Dedifferentiated amniotic fluid mesenchymal stem cell (primary cell): Measurements from ENCODE around the gene RGP1.
A peak's percentile ranks its signal among the peaks of the same experiment; 100 is the strongest.

Experiments
- DNase-seq: peaks from one replicate; pipeline ENCODE4 v3.0.0-alpha.2; 2016; ENCODE audit errors: extremely low spot score

Gene RGP1

DNA sequence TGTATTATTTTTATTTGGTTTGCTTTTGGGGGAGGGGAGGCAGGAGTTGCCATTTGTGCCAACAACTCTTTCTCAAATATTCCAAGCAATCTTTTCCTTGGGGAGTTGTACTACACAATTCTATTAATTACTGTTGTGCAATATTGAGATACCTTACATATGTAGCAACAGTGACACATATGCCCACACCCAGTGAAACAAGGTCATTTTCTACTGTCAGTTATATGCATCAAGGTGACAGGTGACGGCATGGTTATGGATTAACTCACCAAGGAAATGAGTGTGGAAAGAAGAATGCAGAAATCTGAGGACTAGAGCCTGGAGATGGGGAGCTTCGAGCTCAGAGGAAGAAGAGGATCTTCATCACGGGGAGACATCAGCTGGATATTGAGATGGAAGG lies 22.9 kb downstream of the RGP1 start:
- no peak for DNase-seq

DNA sequence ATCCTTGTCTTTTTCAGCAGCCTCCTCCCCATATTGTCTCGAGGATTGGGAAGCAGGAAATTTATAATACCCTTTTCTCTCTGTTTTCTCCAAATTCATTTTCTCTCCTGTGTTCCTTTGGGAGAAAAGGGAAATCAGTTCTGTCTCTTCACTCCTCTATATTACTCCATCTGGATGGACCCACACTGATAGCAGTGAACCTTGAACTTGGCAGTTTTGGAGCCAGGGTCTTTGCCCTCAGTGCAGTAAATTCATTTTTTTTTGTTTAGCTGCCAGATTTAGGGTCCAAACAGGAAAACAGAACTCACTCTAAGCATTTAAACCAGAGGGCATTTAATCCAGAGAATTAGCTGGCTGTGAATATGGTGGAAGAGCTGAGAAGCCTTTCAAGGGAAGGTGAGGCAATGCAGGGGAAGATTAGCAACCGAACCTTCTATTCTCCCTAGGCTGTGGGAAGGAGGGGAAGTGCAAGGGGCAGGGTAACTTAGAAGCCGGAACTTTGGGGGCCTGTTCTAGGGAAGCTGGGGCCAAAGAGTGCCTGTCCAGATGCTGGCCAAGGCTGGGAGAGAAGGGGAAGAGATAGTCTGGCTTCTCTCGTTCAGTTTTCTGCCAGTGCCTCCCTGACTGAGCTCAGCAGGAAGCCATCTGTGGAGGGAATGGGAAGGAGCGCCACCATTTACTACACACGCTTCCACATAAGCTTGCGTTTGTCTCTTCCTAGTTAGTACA lies 26.0 kb downstream of the RGP1 start:
- DNase-seq = no peak

DNA sequence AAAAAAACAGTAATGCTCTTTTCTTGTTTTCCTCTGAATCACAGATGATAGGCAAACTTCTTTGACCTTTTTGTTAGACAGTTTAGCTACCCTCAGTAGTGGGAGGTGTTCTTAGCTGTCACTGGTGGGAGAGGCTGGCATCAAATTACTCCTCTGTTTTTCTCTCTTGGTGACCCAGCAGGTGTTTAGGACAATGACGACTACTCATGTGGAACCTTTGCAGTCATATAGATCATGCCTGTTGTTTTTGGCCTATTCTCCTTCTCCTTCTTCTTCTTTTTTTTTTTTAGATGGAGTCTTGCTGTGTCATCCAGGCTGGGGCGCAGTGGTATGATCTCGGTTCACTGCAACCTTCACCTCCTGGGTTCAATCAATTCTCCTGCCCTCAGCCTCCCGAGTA lies 26.9 kb downstream of the RGP1 start:
- DNase-seq = no peak

DNA sequence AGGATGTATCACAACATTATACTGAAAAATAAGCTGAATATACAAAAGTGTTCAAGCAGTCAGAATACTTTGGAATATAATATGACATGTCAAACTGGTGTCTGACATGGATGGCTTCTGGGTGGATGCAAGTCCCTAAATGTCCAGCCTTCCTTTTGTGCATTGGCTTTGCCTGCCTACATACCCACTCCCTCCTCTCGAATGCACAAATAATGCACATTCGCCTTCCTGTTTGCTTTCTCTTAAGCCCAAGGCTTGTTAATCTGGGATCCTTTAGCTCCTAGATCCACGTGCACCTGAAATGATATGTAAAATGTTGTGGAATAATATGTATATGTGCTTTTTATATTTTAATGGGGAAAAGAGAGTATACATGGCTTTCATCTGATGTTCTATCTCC lies 29.4 kb downstream of the RGP1 start:
- DNase-seq = no peak

DNA sequence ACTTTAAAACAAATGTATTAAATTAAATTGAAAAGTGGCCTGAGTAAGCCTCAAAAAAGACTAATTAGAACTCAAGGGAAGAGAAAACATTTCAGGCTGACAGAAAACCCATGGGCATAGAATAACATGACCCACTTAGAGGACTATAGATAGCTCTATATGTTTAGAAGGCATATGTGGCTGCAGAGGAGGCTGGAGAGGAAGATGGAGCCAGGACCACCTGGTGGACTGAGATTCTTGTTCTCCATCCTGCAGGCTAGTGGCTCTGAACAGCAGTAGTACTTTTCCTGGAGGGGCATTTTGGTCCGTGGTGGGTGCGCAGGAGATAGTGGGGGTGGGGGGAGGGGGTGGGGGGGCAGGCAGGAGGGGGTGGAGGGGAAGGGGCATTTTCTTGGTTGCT lies 32.0 kb downstream of the RGP1 start:
- DNase-seq = no peak

DNA sequence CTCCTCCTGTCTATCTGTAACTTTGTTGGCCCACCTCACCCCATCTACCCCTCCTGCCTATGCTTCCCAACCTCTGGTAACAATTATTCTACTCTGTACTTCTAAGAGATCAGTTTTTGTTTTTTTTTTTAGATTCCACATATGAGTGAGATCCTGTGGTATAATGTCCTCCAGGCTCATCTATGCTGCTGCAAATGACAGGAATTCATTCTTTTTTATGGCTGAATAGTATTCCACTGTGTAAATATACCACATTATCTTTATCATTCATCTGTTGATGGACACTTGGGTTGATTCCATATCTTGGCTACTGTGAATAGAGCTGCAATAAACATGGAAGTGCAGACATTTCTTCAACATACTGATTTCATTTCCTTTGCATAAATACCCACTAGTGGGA lies 34.3 kb downstream of the RGP1 start:
- DNase-seq = no peak

DNA sequence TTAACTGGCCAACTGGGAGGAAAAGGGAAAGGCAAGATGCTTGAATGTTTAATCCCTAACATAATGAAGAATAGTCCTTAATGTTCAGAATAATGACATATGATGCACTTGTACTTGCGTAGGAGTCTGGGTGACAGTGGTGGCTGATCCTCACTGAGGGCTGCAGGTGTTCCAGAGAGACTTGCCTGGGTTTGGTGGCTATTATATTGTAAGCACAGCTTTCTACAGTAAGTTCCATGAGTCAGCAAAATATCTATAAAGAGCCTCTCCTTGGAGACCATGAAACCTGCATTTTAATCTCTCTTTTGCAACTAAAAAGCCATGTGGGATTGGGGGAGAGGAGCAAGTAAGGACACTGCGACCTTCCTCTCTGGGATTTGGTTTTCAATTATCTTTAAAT lies 40.5 kb downstream of the RGP1 start:
- DNase-seq = no peak

DNA sequence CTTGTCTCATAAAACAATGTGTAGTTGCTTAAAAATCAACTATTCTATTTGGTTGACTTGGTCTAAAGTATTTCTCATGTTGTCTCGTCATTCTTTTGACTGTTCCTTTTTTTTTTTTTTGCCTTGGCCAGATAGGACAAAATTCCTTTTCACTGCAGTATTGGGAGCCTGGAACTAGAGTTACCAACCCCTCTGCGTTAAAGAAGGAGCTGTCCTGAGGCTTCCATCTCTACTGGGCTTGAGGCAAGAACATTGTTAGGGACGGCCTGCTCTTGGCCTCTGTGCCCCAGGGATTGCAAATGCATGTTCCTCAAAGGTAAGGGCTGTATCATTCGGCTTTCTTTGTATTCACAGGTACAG lies 40.9 kb downstream of the RGP1 start:
- no peak for DNase-seq

DNA sequence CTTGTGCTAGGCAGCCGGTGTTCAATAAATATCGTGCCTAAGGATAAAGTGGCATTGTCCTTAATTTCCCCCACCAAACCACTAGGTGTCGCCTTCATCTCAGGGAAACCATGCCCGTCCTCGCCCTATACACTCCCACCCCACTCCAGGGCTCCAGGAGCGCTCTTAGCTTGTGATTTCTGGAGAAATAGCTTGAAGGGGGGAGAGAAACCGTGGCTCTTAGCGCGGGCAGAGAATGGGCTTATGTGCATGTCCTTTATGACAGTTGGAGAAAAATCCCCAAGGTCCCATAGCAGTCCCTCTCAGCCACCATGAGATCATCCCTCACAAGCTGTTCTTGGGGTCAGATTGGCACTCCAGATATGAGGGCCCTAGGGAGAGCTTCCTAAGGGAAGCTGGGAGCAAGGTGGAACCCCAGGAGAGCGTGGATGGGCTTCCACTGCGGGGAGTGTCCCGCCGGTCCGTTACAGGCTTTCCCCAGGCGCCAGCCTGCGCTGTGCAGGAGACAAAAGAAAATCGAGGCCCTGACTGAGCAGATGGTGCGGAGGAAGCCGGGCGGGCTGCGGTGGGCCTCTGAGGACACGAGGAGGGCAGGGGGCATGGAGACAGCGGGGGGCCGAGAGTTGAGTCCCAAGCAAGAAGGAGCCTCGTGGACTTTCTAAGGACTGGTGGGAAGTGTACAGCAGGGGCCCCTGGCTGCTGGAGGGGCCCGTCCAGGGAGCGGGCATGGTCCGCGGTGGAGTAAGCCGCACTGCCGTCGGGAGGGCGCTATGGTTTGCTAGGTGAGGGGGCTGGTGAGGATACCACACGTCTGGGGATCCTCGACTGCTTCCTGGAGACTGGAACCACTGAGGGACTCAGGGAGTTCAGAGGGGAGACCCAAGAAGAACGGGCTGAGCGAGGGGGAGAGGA lies 41.6 kb downstream of the RGP1 start:
- peak; percentile 85 for DNase-seq

DNA sequence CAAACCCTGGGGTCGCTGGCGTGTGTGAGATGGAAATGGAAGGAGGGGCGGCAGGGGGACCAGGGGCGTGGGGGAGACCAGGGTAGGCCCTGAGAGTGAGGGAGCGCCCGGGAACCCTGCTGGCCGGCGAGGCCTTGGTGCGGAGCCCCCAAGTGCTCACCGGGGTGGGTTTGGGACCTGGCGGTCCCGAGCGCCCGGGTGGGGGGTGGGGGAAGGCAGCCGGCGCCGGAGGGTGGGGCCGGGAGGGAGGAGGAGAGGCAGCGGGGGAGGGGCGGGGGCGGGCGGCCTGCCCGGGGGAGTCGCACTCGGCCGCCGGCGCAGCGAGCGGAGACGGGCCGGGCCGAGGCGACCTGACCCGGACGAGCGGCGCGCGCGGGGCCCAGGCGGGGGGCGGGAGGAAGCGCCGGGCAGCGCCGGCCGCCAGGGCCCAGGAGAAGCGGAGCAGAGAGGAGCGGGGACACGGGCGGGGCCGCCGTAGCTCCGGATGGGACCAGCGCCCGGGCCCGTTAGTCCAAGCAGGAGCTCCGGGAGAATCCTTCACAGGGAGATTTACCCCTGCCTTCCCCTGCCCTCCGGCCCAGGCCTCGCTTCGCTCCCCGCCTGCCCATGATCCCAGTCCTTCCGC lies 42.3 kb downstream of the RGP1 start, which contains the start of gene NPR2:
Gene NPR2 (plus strand): TSS at position 295 of the 625 bp plus-strand sequence. CDS start 818 bp downstream, outside the sequence.
- DNase-seq = no peak

DNA sequence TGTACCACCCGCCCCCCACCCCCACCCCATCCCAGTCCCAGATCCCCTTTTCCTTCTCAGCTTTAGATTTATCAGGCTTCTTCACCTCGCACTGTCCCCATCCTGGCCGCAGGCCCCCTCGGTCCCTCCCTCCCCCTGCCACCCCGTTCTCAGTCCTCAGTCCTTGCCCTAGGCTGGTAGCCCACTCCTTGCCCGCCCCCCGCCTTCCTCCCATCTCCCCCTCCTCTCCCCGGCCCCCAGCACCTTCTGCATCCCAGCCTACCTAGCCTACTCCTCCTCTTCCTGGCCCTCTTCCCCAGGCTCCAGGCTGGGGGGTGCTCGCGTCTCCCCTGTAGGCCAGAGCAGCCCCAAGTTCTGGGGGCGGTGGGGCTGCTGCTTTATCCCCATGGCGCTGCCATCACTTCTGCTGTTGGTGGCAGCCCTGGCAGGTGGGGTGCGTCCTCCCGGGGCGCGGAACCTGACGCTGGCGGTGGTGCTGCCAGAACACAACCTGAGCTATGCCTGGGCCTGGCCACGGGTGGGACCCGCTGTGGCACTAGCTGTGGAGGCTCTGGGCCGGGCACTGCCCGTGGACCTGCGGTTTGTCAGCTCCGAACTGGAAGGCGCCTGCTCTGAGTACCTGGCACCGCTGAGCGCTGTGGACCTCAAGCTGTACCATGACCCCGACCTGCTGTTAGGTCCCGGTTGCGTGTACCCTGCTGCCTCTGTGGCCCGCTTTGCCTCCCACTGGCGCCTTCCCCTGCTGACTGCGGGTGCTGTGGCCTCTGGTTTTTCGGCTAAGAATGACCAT lies 43.1 kb downstream of the RGP1 start:
- no peak for DNase-seq

DNA sequence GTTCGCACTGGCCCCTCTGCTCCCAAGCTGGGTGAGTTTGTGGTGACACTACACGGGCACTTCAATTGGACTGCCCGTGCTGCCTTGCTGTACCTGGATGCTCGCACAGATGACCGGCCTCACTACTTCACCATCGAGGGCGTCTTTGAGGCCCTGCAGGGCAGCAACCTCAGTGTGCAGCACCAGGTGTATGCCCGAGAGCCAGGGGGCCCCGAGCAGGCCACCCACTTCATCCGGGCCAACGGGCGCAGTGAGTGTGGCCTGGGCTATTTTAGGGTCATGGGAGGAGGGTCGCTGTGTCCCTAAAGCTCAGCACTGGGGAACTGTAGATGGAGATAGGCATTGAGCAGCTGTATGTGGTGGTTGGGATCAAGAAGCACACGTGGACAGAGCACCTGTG lies 43.7 kb downstream of the RGP1 start:
- no peak for DNase-seq

DNA sequence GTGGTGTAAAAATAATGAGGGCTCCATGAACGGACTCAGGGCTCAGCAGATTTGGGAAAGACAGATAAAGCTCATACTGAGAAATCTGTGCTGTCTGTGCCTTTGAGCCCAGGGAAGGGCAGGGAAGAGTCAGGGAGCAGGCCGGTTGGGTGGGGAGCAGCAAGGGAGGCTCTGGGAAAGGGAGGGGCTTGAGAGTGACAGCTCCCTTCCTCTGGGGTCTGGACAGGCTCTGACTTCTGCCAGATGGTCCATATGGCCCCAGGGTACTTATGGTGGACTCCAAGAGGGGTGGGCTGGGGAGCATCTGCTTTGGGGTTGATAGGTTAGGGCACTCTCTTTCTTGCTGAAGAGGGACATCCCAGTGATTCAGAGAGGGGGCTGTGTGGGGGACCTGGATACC lies 44.4 kb downstream of the RGP1 start:
- no peak for DNase-seq

DNA sequence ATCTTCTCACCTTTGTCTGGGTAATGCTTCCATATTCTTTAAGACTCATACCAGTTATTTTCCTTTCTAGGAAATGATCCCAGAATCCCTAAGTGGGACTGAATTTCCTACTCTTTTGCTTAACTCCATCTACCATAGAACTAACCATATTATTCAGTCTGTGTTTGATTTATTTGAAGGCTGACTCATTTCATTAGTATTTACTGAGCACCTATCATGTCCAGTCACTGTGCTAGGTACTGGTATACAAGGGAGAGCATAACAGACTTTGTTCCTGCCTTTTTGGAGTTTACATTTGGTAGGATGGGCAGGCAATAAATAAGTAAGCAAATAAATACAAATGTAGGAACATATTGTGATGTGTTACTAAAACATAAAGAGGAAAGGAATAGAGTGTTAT lies 46.6 kb downstream of the RGP1 start:
- DNase-seq = no peak

DNA sequence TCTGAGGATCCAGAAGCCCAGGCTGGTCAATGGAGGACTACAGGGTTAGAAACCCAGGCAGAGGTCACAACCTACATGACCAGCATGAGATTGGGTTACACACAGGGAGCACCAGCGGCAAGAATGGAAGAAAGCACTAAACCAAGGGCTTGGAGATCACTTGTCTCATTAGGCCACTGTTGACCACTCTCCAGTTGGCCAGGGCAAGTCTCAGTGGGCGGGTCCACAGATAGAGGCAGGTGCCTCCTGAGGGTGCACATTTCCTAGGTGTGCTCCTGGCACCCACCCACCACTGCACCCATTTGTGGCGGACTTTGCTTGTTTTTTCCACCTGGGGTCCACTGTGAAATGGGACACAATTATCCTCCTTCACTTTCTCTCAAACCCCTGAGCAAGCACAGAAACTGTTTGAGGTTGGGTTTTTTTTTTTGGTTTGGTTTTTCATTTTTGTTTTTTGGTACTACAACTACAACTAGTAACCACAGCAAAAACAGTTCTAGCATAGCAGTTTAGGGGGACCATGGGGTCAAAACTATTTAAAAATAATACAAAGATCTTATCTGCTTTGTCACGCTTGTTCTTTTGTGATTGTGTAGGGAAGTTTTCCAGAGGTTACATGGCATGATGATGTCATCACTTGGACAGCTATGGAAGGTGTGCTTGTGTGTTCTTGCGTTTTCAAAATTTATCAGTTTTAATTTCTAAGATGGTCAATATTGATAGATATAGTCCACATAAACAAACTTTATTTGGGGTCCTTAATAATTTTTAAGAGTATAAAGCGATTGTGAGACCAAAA lies 48.4 kb downstream of the RGP1 start:
- DNase-seq = no peak

DNA sequence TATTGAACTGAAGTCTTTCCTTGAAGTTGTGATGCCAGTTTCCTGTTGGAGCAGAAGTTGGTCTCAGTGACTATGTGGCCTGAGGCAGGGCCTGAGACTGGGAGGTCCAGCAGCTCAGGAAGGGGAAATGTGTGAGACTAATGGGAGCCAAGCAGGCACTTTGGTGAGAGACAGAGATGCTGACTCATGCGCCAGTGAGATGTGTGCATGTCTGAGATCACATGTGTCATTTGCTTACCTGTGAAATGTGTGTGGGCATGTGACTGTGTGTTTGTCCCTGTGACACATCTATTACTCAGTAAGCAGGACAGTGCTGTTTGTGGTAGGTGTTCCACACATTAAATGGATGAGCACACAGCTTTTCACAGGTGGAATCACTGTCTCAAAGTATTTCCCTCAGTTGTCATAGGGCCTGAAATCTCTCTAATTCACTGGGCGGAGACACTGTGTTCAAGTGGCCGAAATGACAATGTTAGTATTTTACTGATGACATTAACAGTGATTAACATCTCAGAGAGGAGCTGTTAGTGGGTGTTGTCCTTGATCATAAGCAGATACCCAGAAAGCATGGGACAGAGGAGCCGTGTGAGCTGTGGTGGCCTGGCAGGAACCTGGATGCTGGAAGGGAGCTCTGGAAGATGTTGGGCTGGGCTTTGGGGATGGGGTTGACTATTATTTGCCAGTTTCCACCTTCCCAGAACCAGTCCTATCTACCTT lies 49.7 kb downstream of the RGP1 start:
- no peak for DNase-seq

DNA sequence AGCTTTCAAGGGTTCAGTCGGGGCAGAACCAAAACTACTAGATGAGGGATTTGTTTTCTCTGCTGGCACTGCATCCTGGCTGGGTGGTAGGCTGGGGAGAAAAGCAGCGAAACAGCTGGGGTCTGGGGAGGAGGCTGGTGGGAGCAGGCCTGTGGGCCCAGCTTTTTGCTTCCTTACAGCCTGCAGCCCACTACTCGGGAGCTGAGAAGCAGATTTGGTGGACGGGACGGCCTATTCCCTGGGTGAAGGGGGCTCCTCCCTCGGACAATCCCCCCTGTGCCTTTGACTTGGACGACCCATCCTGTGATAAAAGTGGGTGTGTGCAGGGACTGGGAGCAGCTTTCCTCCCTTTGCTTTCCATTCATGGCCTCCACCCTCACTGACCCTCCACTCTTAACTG lies 51.4 kb downstream of the RGP1 start:
- DNase-seq = no peak

DNA sequence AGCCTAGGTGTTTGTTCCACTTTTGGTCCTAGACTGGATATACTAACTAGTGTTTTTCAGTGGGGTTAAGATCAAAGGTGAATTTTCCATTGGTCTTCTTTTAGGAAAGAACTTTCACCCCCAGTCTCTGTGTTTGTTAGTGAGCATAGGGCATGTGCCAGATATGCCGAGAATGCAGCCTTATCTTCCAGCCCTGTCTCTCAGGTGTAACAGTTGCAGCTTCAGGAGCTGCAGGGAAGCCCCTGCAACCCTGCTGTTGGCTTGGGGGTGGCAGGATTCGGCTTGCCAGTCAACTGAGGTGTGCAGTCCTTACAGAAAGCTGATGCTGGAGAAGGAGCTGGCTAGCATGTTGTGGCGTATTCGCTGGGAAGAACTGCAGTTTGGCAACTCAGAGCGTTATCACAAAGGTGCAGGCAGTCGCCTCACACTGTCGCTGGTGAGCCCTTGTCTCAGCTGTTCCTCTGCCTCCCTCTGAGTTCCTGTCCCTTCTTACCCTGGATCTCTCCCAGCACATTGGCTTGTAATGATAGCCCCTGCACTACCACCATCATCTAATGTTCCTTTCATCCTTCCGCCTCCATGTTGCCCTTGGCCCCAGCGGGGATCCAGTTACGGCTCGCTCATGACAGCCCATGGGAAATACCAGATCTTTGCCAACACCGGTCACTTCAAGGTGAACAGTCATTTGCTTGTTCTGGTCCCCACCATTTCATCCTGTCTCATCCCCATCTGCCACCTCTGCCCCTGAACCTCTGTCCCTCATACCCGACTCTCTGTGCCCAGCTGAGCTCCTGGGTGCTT lies 52.4 kb downstream of the RGP1 start:
- DNase-seq = no peak

DNA sequence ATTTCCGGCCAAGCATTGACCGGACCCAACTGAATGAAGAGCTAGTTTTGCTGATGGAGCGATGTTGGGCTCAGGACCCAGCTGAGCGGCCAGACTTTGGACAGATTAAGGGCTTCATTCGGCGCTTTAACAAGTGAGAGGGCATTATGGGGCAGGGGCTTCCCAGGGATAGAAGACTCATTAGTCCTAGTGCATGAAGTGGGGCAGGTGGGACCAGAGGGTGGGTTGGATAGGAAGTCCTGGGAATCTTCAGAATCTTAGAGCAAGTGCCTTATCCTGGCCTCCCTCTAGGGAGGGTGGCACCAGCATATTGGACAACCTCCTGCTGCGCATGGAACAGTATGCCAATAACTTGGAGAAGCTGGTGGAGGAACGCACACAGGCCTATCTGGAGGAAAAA lies 57.0 kb downstream of the RGP1 start:
- DNase-seq = no peak
